Measurements from ENCODE around the gene NCAPD2.
A peak's percentile ranks its signal among the peaks of the same experiment; 100 is the strongest.

The NCAPD2 gene

DNA sequence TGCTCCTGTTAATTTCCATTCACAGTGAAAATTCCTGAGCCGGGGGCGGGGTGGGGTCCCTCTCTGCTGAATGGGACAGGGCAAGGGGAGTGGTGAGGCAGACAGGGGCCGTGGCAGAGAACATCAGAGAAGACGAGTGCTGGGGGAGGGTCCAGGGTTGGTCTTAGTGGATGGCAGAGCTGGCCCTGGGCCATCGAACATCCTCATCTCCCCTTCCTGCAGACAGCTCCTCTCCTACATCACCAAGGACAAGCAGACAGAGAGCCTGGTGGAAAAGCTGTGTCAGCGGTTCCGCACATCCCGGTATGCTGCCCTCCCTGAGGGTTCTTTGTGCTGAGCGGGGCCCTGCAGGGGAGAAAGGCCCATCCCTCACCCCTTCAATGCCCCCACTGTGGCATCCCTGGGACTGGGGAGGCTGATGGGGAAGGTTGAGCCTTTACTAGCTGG, 35.4 kb downstream of the NCAPD2 start:
- TF ChIP-seq GABPA (IDR thresholded peaks at IDR 0.05; ENCODE audit: low read depth) (no peak), POLR2AphosphoS5 (IDR thresholded peaks at IDR 0.05; ENCODE audit: low read depth) (no peak), SPI1 (IDR thresholded peaks at IDR 0.05; ENCODE audit: borderline replicate concordance, low read depth) (no peak)
- TF ChIP-seq, protein P1, sequence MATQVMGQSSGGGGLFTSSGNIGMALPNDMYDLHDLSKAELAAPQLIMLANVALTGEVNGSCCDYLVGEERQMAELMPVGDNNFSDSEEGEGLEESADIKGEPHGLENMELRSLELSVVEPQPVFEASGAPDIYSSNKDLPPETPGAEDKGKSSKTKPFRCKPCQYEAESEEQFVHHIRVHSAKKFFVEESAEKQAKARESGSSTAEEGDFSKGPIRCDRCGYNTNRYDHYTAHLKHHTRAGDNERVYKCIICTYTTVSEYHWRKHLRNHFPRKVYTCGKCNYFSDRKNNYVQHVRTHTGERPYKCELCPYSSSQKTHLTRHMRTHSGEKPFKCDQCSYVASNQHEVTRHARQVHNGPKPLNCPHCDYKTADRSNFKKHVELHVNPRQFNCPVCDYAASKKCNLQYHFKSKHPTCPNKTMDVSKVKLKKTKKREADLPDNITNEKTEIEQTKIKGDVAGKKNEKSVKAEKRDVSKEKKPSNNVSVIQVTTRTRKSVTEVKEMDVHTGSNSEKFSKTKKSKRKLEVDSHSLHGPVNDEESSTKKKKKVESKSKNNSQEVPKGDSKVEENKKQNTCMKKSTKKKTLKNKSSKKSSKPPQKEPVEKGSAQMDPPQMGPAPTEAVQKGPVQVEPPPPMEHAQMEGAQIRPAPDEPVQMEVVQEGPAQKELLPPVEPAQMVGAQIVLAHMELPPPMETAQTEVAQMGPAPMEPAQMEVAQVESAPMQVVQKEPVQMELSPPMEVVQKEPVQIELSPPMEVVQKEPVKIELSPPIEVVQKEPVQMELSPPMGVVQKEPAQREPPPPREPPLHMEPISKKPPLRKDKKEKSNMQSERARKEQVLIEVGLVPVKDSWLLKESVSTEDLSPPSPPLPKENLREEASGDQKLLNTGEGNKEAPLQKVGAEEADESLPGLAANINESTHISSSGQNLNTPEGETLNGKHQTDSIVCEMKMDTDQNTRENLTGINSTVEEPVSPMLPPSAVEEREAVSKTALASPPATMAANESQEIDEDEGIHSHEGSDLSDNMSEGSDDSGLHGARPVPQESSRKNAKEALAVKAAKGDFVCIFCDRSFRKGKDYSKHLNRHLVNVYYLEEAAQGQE (IDR thresholded peaks at IDR 0.05; ENCODE audit: insufficient replicate concordance, low read depth), result no peak
- no peaks in the 10 kb centered on the region for H3K27me3 ChIP-seq (ENCODE audit: insufficient read depth, poor library complexity, severe bottlenecking)
- no peak for DNase-seq (ENCODE audit: low read depth in 1 of 2, low spot score in 1 of 2)
- H3K4me3 ChIP-seq (replicated peaks; ENCODE audit: insufficient read depth, low read length), result no peak overlapping the region
- H3K27ac ChIP-seq (replicated peaks), result no peak overlapping the region

DNA sequence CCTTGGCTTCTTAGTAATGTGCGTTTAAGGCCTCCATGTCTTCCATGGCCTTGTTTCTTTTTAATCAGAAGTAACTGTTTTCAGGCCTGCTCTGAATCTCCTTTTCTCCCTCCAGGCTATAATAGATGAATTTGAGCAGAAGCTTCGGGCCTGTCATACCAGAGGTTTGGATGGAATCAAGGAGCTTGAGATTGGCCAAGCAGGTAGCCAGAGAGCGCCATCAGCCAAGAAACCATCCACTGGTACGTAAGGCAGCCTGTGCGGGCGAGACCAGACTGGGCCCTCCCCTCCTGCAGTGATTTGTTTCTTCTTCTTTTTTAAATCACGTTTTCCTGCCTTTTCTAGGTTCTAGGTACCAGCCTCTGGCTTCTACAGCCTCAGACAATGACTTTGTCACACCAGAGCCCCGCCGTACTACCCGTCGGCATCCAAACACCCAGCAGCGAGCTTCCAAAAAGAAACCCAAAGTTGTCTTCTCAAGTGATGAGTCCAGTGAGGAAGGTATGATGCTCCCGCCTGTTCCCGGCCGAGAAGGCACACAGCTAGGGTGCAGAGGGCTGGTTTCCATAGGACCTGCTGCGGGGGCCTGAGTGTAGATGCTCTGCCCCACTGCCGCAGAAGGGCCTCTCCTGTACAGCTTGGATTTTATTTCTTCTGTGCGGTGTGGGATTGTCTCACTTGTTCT, 36.8 kb downstream of the NCAPD2 start:
- H3K4me3 ChIP-seq (replicated peaks; ENCODE audit: insufficient read depth, low read length), result no peak overlapping the region
- H3K27me3 ChIP-seq (ENCODE audit: insufficient read depth, poor library complexity, severe bottlenecking), result no peaks in the 10 kb centered on the region
- DNase-seq (ENCODE audit: low read depth in 1 of 2, low spot score in 1 of 2), result no peak
- H3K27ac ChIP-seq (replicated peaks), result no peak overlapping the region
- TF ChIP-seq, protein P1 (IDR thresholded peaks at IDR 0.05; ENCODE audit: insufficient replicate concordance, low read depth), result no peak
- no peak for TF ChIP-seq GABPA (IDR thresholded peaks at IDR 0.05; ENCODE audit: low read depth)
- TF ChIP-seq SPI1 (IDR thresholded peaks at IDR 0.05; ENCODE audit: borderline replicate concordance, low read depth), result no peak
- no peak for TF ChIP-seq POLR2AphosphoS5 (IDR thresholded peaks at IDR 0.05; ENCODE audit: low read depth)
- TF ChIP-seq, protein P2, sequence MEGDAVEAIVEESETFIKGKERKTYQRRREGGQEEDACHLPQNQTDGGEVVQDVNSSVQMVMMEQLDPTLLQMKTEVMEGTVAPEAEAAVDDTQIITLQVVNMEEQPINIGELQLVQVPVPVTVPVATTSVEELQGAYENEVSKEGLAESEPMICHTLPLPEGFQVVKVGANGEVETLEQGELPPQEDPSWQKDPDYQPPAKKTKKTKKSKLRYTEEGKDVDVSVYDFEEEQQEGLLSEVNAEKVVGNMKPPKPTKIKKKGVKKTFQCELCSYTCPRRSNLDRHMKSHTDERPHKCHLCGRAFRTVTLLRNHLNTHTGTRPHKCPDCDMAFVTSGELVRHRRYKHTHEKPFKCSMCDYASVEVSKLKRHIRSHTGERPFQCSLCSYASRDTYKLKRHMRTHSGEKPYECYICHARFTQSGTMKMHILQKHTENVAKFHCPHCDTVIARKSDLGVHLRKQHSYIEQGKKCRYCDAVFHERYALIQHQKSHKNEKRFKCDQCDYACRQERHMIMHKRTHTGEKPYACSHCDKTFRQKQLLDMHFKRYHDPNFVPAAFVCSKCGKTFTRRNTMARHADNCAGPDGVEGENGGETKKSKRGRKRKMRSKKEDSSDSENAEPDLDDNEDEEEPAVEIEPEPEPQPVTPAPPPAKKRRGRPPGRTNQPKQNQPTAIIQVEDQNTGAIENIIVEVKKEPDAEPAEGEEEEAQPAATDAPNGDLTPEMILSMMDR (IDR thresholded peaks at IDR 0.05; ENCODE audit: insufficient read depth, low read length), result no peak

DNA sequence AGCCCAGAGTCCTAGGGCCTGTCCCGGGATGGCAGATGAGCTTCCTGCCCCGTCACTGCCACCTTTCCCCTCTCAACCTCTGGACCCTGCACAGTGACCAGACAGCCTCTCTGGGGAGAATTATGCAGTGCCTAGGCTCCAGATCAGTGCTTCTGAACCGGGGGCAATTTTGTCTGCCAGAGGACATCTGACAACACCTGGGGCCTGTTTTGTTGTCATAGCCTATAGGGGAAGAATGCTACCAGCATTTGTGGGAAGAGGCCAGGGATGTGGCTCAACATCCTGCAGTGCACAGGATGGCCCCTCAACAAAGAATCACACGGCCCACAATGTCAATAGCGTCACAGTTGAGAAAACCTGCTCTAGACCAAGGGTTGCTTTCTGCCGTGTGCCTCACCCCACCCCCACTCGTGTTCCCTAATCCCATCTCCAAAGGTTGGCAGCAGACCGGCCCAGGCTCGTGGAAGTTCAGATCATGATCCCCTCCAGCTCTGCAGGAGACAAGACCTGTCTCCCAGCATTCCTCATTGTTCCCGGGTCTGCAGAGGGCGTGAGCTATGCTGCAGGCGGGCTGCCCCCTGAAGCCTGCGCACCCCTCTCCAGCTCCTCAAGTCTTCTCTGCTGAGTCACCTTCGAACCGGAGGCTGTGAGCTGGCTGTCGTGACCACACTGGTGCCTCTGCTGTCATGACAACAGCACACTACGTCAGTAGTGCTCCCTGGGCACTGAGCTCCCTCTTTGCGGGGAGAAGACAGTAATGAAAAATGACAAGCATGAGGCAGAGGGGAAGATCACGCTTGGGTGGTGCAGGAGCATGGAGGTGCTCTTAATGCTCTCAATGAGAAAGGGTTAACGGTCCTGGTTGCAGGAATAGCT, 38.4 kb downstream of the NCAPD2 start:
- peak overlapping the region; percentile 98 for H3K27ac ChIP-seq (replicated peaks)
- TF ChIP-seq POLR2AphosphoS5 (IDR thresholded peaks at IDR 0.05; ENCODE audit: low read depth) (peak; percentile 81), SPI1 (IDR thresholded peaks at IDR 0.05; ENCODE audit: borderline replicate concordance, low read depth) (no peak)
- no peaks in the 10 kb centered on the region for H3K27me3 ChIP-seq (ENCODE audit: insufficient read depth, poor library complexity, severe bottlenecking)
- H3K4me3 ChIP-seq (replicated peaks; ENCODE audit: insufficient read depth, low read length), result peak overlapping the region; percentile 89
- peak; percentile 94 to 96 for DNase-seq (ENCODE audit: low read depth in 1 of 2, low spot score in 1 of 2)

DNA sequence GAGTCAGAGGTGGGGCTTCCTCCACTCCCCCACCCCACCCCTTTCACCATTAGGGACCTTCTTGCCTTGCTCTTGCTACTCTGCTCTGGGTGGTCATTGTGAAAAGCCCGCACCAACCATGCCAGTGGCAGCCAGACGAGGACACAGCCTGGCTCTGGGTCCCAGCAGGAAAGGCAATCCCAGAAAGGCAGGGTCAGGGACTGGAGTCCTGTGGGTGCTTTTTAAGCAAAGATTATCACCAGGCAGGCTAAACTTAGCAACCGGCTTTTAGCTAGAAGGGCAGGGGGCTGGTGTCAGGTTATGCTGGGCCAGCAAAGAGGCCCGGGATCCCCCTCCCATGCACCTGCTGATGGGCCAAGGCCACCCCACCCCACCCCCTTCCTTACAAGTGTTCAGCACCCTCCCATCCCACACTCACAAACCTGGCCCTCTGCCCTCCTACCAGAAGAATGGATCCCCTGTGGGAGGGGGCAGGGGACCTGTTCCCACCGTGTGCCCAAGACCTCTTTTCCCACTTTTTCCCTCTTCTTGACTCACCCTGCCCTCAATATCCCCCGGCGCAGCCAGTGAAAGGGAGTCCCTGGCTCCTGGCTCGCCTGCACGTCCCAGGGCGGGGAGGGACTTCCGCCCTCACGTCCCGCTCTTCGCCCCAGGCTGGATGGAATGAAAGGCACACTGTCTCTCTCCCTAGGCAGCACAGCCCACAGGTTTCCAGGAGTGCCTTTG, 39.2 kb downstream of the NCAPD2 start:
- H3K27me3 ChIP-seq (ENCODE audit: insufficient read depth, poor library complexity, severe bottlenecking), result no peaks in the 10 kb centered on the region
- peak overlapping the region; percentile 98 for H3K27ac ChIP-seq (replicated peaks)
- H3K4me3 ChIP-seq (replicated peaks; ENCODE audit: insufficient read depth, low read length), result peak overlapping the region; percentile 89
- peak in 1 of 2 experiments; percentile 73 for DNase-seq (ENCODE audit: low read depth in 1 of 2, low spot score in 1 of 2)
- TF ChIP-seq, protein P2 (IDR thresholded peaks at IDR 0.05; ENCODE audit: insufficient read depth, low read length), result no peak
- TF ChIP-seq SPI1 (IDR thresholded peaks at IDR 0.05; ENCODE audit: borderline replicate concordance, low read depth), result peak; percentile 72; the same call in 1 of the 2 replicates
- TF ChIP-seq POLR2AphosphoS5 (IDR thresholded peaks at IDR 0.05; ENCODE audit: low read depth), result no peak

Measured in HL-60 (cell line).